Lower leg skin (tissue), 4 donors: ENCODE measurements around the gene MKNK1. TPM values are rescaled to one million over a fixed set of nuclear protein-coding genes. Genes with fewer than 3 reads are reported as not detected.

ENCODE experiments used
- DNase-seq, 2 donors: peaks; one replicate each; pipeline ENCODE4 v3.0.0-alpha.2; 2019; ENCODE audit warnings: low spot score in 2 of 2
- H3K4me3 ChIP-seq: fragments of 200-600 bp; sonication (generic); 2 replicates; pipeline ENCODE4 v1.5.1; 2017; ENCODE audit warnings: mild to moderate bottlenecking, low read depth; ENCODE audit not compliant: poor library complexity, severe bottlenecking
- CTCF ChIP-seq, 3 donors: fragments of 450-650 bp; IDR thresholded peaks; one replicate each; pipeline ENCODE4 v1.5.1; 2016; ENCODE audit warnings: antibody characterized with exemption in 3 of 3, mild to moderate bottlenecking in 3 of 3, moderate library complexity in 2 of 3
- POLR2A ChIP-seq, 2 donors: fragments of 450-650 bp; IDR thresholded peaks; one replicate each; pipeline ENCODE4 v1.6.1; 2016 to 2017; ENCODE audit warnings: antibody characterized with exemption in 2 of 2, mild to moderate bottlenecking in 1 of 2, moderate library complexity in 1 of 2
- WGBS, 2 donors: methylation state at CpG; one replicate each; pipeline ENCODE4 v1.1.5; 2018; 5-methylcytosine and 5-hydroxymethylcytosine counted together
- intact Hi-C: fragments of 100-400 bp; cut with DNase I; formaldehyde crosslinking; loops from one replicate; pipeline ENCODE4 v1.15.0; 2023; ENCODE audit warnings: low total_unique reads
- total RNA-seq, 4 donors: library from RNA; depleted of rRNA; stranded (reverse); fragments of >200 nt; gene quantifications; one replicate each; pipeline ENCODE4 v1.1.0, GENCODE V29; 2016

Gene MKNK1
- total RNA-seq, 4 donors from 2014 or later, result 9.6 to 23.0 (median 13.7) TPM

GRCh38 chr1:46554597-46555381 lies 49.3 kb downstream of the MKNK1 start:
- H3K4me3 ChIP-seq, result no peak overlapping the region
- no peak for TF ChIP-seq CTCF (IDR thresholded peaks at IDR 0.05)
- no peak for TF ChIP-seq POLR2A (IDR thresholded peaks at IDR 0.05)
- DNase-seq, result no peak
- WGBS, 2 donors, result 86 to 94% methylated on average over 7 to 12 of the region's 12 CpGs
- intact Hi-C loops, result no loop called here

GRCh38 chr1:46554236-46554596 lies 49.9 kb downstream of the MKNK1 start:
- intact Hi-C loops, result no loop called here
- WGBS, 2 donors, result 92 to 94% methylated on average over 6 of the region's 6 CpGs
- H3K4me3 ChIP-seq, result no peak overlapping the region

GRCh38 chr1:46553506-46553905 lies 50.6 kb downstream of the MKNK1 start:
- 87 to 93% methylated on average over 3 of the region's 3 CpGs for WGBS, 2 donors
- intact Hi-C loops, result no loop called here
- DNase-seq, result no peak
- no peak overlapping the region for H3K4me3 ChIP-seq
- TF ChIP-seq POLR2A (IDR thresholded peaks at IDR 0.05) (no peak), CTCF (IDR thresholded peaks at IDR 0.05) (no peak)

More at GRCh38 chr1:46554236-46554596, 49.9 kb downstream of the MKNK1 start:
- TF ChIP-seq CTCF (IDR thresholded peaks at IDR 0.05) (no peak), POLR2A (IDR thresholded peaks at IDR 0.05) (no peak)
- no peak for DNase-seq

- 89 to 91% methylated on average over 10 of the region's 10 CpGs for WGBS, 2 donors
- H3K4me3 ChIP-seq, result no peak overlapping the region
- intact Hi-C loops, result no loop called here
- no peak for DNase-seq
- TF ChIP-seq POLR2A (IDR thresholded peaks at IDR 0.05), result no peak
Observed at GRCh38 chr1:46552357-46553237, 51.5 kb downstream of the MKNK1 start.

- TF ChIP-seq CTCF (IDR thresholded peaks at IDR 0.05) (no peak), POLR2A (IDR thresholded peaks at IDR 0.05) (no peak)
- WGBS, 2 donors, result 74 to 81% methylated on average over 6 of the region's 6 CpGs
- no peak within 1 kb of the TSS for H3K4me3 ChIP-seq
- intact Hi-C loops, result no loop called here
- no peak for DNase-seq
Observed at GRCh38 chr1:46551597-46552095, 52.4 kb downstream of the MKNK1 start, which contains the start of gene KNCN. KNCN (minus strand) TSS chr1:46551647; CDS start chr1:46551215, 432 bp downstream.

- intact Hi-C loops, result no loop called here
- no peak overlapping the region for H3K4me3 ChIP-seq
- 48 to 51% methylated on average over 17 of the region's 17 CpGs for WGBS, 2 donors
- no peak for DNase-seq
- no peak for TF ChIP-seq CTCF (IDR thresholded peaks at IDR 0.05)
- no peak for TF ChIP-seq POLR2A (IDR thresholded peaks at IDR 0.05)
Observed at GRCh38 chr1:46550751-46551231, 53.3 kb downstream of the MKNK1 start.
